ENCODE measurements around the gene WASF2.

The WASF2 gene

GRCh38 chr1:27367160-27367650 lies 122.8 kb downstream of the WASF2 start:
- peak overlapping the region; percentile 81 for H3K9ac ChIP-seq (ENCODE audit: low read length)
- H3K4me1 ChIP-seq (ENCODE audit: control insufficient read depth, insufficient read depth, low read length): peaks cover 22% of the 10 kb centered on the region

GRCh38 chr1:27366411-27367159 lies 123.4 kb downstream of the WASF2 start, which contains the start of gene MAP3K6:
Gene MAP3K6, minus strand, starts transcription at chr1:27366961. Its CDS starts 364 bp downstream, at chr1:27366597.
- Histone ChIP-seq H3K27me3 (ENCODE audit: control insufficient read depth, insufficient read depth, low read length) (no peaks in the 10 kb centered on the region), H3K9me3 (ENCODE audit: control insufficient read depth, low read length) (no peaks in the 10 kb centered on the region), H3K36me3 (ENCODE audit: control insufficient read depth, insufficient read depth, low read length) (no peaks in the 10 kb centered on the region), H3K4me1 (ENCODE audit: control insufficient read depth, insufficient read depth, low read length) (peaks cover 22% of the 10 kb centered on the region), H3K4me3 (ENCODE audit: low read length) (peak within 1 kb of the TSS; percentile 31), H3K9ac (ENCODE audit: low read length) (peak within 1 kb of the TSS; percentile 81)

More at GRCh38 chr1:27367160-27367650, 122.8 kb downstream of the WASF2 start:
- Histone ChIP-seq H3K9me3 (ENCODE audit: control insufficient read depth, low read length) (no peaks in the 10 kb centered on the region), H3K36me3 (ENCODE audit: control insufficient read depth, insufficient read depth, low read length) (no peaks in the 10 kb centered on the region), H3K4me3 (ENCODE audit: low read length) (no peak overlapping the region), H3K27me3 (ENCODE audit: control insufficient read depth, insufficient read depth, low read length) (no peaks in the 10 kb centered on the region)

- H3K9ac ChIP-seq (ENCODE audit: low read length): peak overlapping the region; percentile 68
Observed at GRCh38 chr1:27366113-27366410, 123.9 kb downstream of the WASF2 start.

GRCh38 chr1:27365372-27366112 lies 124.4 kb downstream of the WASF2 start:
- Histone ChIP-seq H3K9me3 (ENCODE audit: control insufficient read depth, low read length) (no peaks in the 10 kb centered on the region), H3K36me3 (ENCODE audit: control insufficient read depth, insufficient read depth, low read length) (no peaks in the 10 kb centered on the region), H3K9ac (ENCODE audit: low read length) (peak overlapping the region; percentile 68), H3K4me3 (ENCODE audit: low read length) (peak overlapping the region; percentile 31), H3K27me3 (ENCODE audit: control insufficient read depth, insufficient read depth, low read length) (no peaks in the 10 kb centered on the region), H3K4me1 (ENCODE audit: control insufficient read depth, insufficient read depth, low read length) (peaks cover 22% of the 10 kb centered on the region)

More at GRCh38 chr1:27366113-27366410, 123.9 kb downstream of the WASF2 start:
- peak overlapping the region; percentile 31 for H3K4me3 ChIP-seq (ENCODE audit: low read length)
- H3K9me3 ChIP-seq (ENCODE audit: control insufficient read depth, low read length): no peaks in the 10 kb centered on the region
- H3K36me3 ChIP-seq (ENCODE audit: control insufficient read depth, insufficient read depth, low read length): no peaks in the 10 kb centered on the region
- H3K27me3 ChIP-seq (ENCODE audit: control insufficient read depth, insufficient read depth, low read length): no peaks in the 10 kb centered on the region
- peaks cover 22% of the 10 kb centered on the region for H3K4me1 ChIP-seq (ENCODE audit: control insufficient read depth, insufficient read depth, low read length)

GRCh38 chr1:27364696-27365371 lies 125.1 kb downstream of the WASF2 start:
- H3K36me3 ChIP-seq (ENCODE audit: control insufficient read depth, insufficient read depth, low read length): no peaks in the 10 kb centered on the region
- H3K9ac ChIP-seq (ENCODE audit: low read length): peak overlapping the region; percentile 68
- peak overlapping the region; percentile 23 for H3K4me3 ChIP-seq (ENCODE audit: low read length)

GRCh38 chr1:27363766-27364695 lies 125.9 kb downstream of the WASF2 start:
- no peaks in the 10 kb centered on the region for H3K36me3 ChIP-seq (ENCODE audit: control insufficient read depth, insufficient read depth, low read length)
- H3K4me3 ChIP-seq (ENCODE audit: low read length): no peak overlapping the region
- no peaks in the 10 kb centered on the region for H3K9me3 ChIP-seq (ENCODE audit: control insufficient read depth, low read length)
- H3K27me3 ChIP-seq (ENCODE audit: control insufficient read depth, insufficient read depth, low read length): no peaks in the 10 kb centered on the region
- H3K4me1 ChIP-seq (ENCODE audit: control insufficient read depth, insufficient read depth, low read length): peaks cover 22% of the 10 kb centered on the region
- no peak overlapping the region for H3K9ac ChIP-seq (ENCODE audit: low read length)

More at GRCh38 chr1:27364696-27365371, 125.1 kb downstream of the WASF2 start:
- peaks cover 22% of the 10 kb centered on the region for H3K4me1 ChIP-seq (ENCODE audit: control insufficient read depth, insufficient read depth, low read length)
- H3K27me3 ChIP-seq (ENCODE audit: control insufficient read depth, insufficient read depth, low read length): no peaks in the 10 kb centered on the region
- no peaks in the 10 kb centered on the region for H3K9me3 ChIP-seq (ENCODE audit: control insufficient read depth, low read length)

- Histone ChIP-seq H3K27me3 (ENCODE audit: control insufficient read depth, insufficient read depth, low read length) (no peaks in the 10 kb centered on the region), H3K9ac (ENCODE audit: low read length) (no peak overlapping the region), H3K36me3 (ENCODE audit: control insufficient read depth, insufficient read depth, low read length) (no peaks in the 10 kb centered on the region), H3K4me1 (ENCODE audit: control insufficient read depth, insufficient read depth, low read length) (peaks cover 25% of the 10 kb centered on the region), H3K9me3 (ENCODE audit: control insufficient read depth, low read length) (no peaks in the 10 kb centered on the region), H3K4me3 (ENCODE audit: low read length) (no peak overlapping the region)
Observed at GRCh38 chr1:27361553-27361952, 128.4 kb downstream of the WASF2 start.

- Histone ChIP-seq H3K4me1 (ENCODE audit: control insufficient read depth, insufficient read depth, low read length) (peaks cover 30% of the 10 kb centered on the region), H3K27me3 (ENCODE audit: control insufficient read depth, insufficient read depth, low read length) (no peaks in the 10 kb centered on the region), H3K9ac (ENCODE audit: low read length) (no peak overlapping the region), H3K9me3 (ENCODE audit: control insufficient read depth, low read length) (no peaks in the 10 kb centered on the region), H3K4me3 (ENCODE audit: low read length) (no peak overlapping the region), H3K36me3 (ENCODE audit: control insufficient read depth, insufficient read depth, low read length) (no peaks in the 10 kb centered on the region)
Observed at GRCh38 chr1:27361044-27361402, 128.9 kb downstream of the WASF2 start.

- Histone ChIP-seq H3K4me3 (ENCODE audit: low read length) (no peak overlapping the region), H3K36me3 (ENCODE audit: control insufficient read depth, insufficient read depth, low read length) (no peaks in the 10 kb centered on the region), H3K27me3 (ENCODE audit: control insufficient read depth, insufficient read depth, low read length) (no peaks in the 10 kb centered on the region), H3K9me3 (ENCODE audit: control insufficient read depth, low read length) (no peaks in the 10 kb centered on the region), H3K9ac (ENCODE audit: low read length) (no peak overlapping the region), H3K4me1 (ENCODE audit: control insufficient read depth, insufficient read depth, low read length) (peaks cover 29% of the 10 kb centered on the region)
Observed at GRCh38 chr1:27360159-27361043, 129.6 kb downstream of the WASF2 start.

GRCh38 chr1:27359822-27360158 lies 130.2 kb downstream of the WASF2 start:
- Histone ChIP-seq H3K36me3 (ENCODE audit: control insufficient read depth, insufficient read depth, low read length) (no peaks in the 10 kb centered on the region), H3K4me3 (ENCODE audit: low read length) (no peak overlapping the region), H3K27me3 (ENCODE audit: control insufficient read depth, insufficient read depth, low read length) (no peaks in the 10 kb centered on the region), H3K9ac (ENCODE audit: low read length) (no peak overlapping the region), H3K9me3 (ENCODE audit: control insufficient read depth, low read length) (no peaks in the 10 kb centered on the region), H3K4me1 (ENCODE audit: control insufficient read depth, insufficient read depth, low read length) (peaks cover 23% of the 10 kb centered on the region)

- Histone ChIP-seq H3K9me3 (ENCODE audit: control insufficient read depth, low read length) (no peaks in the 10 kb centered on the region), H3K9ac (ENCODE audit: low read length) (no peak overlapping the region), H3K4me3 (ENCODE audit: low read length) (no peak overlapping the region), H3K36me3 (ENCODE audit: control insufficient read depth, insufficient read depth, low read length) (no peaks in the 10 kb centered on the region), H3K27me3 (ENCODE audit: control insufficient read depth, insufficient read depth, low read length) (no peaks in the 10 kb centered on the region), H3K4me1 (ENCODE audit: control insufficient read depth, insufficient read depth, low read length) (peaks cover 19% of the 10 kb centered on the region)
Observed at GRCh38 chr1:27358928-27359313, 131.0 kb downstream of the WASF2 start.
